Neural cell (in vitro differentiated cells): ENCODE results near the gene TNKS1BP1. TPM values are rescaled to one million over a fixed set of nuclear protein-coding genes. Genes with fewer than 3 reads are reported as not detected.

Experiments used
- H2AFZ ChIP-seq: fragments of 200-600, 300-800 bp; sonication (generic), shearing (Covaris generic); 2 replicates; pipeline ENCODE4 v1.6.0; 2014; ENCODE audit warnings: low read depth, mild to moderate bottlenecking, antibody characterized with exemption, low read length, moderate library complexity
- H3F3A ChIP-seq: fragments of 200-600 bp; shearing (Covaris generic); 2 replicates; pipeline ENCODE4 v1.6.1; 2016; ENCODE audit warnings: mild to moderate bottlenecking, moderate library complexity, mixed read lengths, antibody characterized with exemption, low read length; ENCODE audit not compliant: insufficient read depth, poor library complexity, severe bottlenecking
- H3K27ac ChIP-seq: fragments of 200-600, 300-800 bp; sonication (generic), shearing (Covaris generic); 2 replicates; pipeline ENCODE4 v1.5.1; 2014; ENCODE audit warnings: mild to moderate bottlenecking, low read length, moderate library complexity
- H3K27me3 ChIP-seq: fragments of 300-800, 200-600 bp; sonication (generic), shearing (Covaris generic); 2 replicates; pipeline ENCODE4 v1.6.0; 2014; ENCODE audit warnings: mild to moderate bottlenecking, low read depth, low read length, moderate library complexity; ENCODE audit not compliant: insufficient read depth
- H3K36me3 ChIP-seq: fragments of 300-800, 200-600 bp; sonication (generic), shearing (Covaris generic); 2 replicates; pipeline ENCODE4 v1.5.1; 2014; ENCODE audit warnings: mild to moderate bottlenecking, antibody characterized with exemption, low read length, moderate library complexity; ENCODE audit not compliant: insufficient read depth
- H3K4me2 ChIP-seq: fragments of 300-800, 200-600 bp; sonication (generic), shearing (Covaris generic); 2 replicates; pipeline ENCODE4 v1.6.0; 2014; ENCODE audit warnings: mild to moderate bottlenecking, low read length
- H3K4me3 ChIP-seq: fragments of 300-800, 200-600 bp; sonication (generic), shearing (Covaris generic); 2 replicates; pipeline ENCODE4 v1.5.1; 2014; ENCODE audit warnings: mild to moderate bottlenecking, low read length, moderate library complexity
- H3K79me2 ChIP-seq: fragments of 200-600 bp; shearing (Covaris generic); replicated peaks from 2 replicates; pipeline ENCODE4 v1.6.0; 2014; ENCODE audit warnings: mild to moderate bottlenecking, low read length, moderate library complexity; ENCODE audit not compliant: insufficient read depth
- H3K9ac ChIP-seq: fragments of 300-800, 200-600 bp; sonication (generic), shearing (Covaris generic); 2 replicates; pipeline ENCODE4 v1.6.1; 2016; ENCODE audit warnings: mild to moderate bottlenecking, low read length, mixed read lengths
- H3K9me2 ChIP-seq: fragments of 200-600 bp; shearing (Covaris generic); 2 replicates; pipeline ENCODE4 v1.6.1; 2016; ENCODE audit warnings: mild to moderate bottlenecking, low read length, mixed read lengths; ENCODE audit not compliant: insufficient read depth
- H3K9me3 ChIP-seq: fragments of 200-600, 300-800 bp; sonication (generic), shearing (Covaris generic); 2 replicates; pipeline ENCODE4 v1.6.1; 2016; ENCODE audit warnings: mild to moderate bottlenecking, mixed run types, low read length, moderate library complexity, mixed read lengths
- H4K20me1 ChIP-seq: fragments of 200-600 bp; shearing (Covaris generic); 2 replicates; pipeline ENCODE4 v1.6.1; 2016; ENCODE audit warnings: mild to moderate bottlenecking, mixed run types; ENCODE audit not compliant: insufficient read depth
- EP300 ChIP-seq: fragments of 450-650 bp; conservative IDR thresholded peaks from 2 replicates; pipeline ENCODE4 v1.6.1; 2014; ENCODE audit warnings: antibody characterized with exemption, mild to moderate bottlenecking, moderate library complexity; ENCODE audit not compliant: poor library complexity, severe bottlenecking
- EZH2 ChIP-seq: fragments of 200-600, 300-800 bp; shearing (Covaris generic), sonication (generic); IDR thresholded peaks from 2 replicates; pipeline ENCODE4 v1.6.1; 2014; ENCODE audit warnings: antibody characterized with exemption, low read length, borderline replicate concordance, mild to moderate bottlenecking; ENCODE audit not compliant: insufficient read depth, poor library complexity, severe bottlenecking
- MXI1 ChIP-seq: fragments of 450-650 bp; conservative IDR thresholded peaks from 2 replicates; pipeline ENCODE4 v1.6.1; 2014; ENCODE audit warnings: antibody characterized with exemption, mild to moderate bottlenecking; ENCODE audit not compliant: poor library complexity, severe bottlenecking
- POLR2AphosphoS5 ChIP-seq: IDR thresholded peaks from 2 replicates; pipeline ENCODE4 v1.6.1; 2012
- RAD21 ChIP-seq: fragments of 450-650 bp; conservative IDR thresholded peaks from 2 replicates; pipeline ENCODE4 v1.6.1; 2014; ENCODE audit warnings: antibody characterized with exemption, mild to moderate bottlenecking, moderate library complexity
- SMC3 ChIP-seq: fragments of 450-650 bp; conservative IDR thresholded peaks from 2 replicates; pipeline ENCODE4 v1.6.1; 2014; ENCODE audit warnings: antibody characterized with exemption, mild to moderate bottlenecking, moderate library complexity; ENCODE audit not compliant: poor library complexity
- TAF1 ChIP-seq: IDR thresholded peaks from 2 replicates; pipeline ENCODE4 v1.6.1; 2012; ENCODE audit warnings: low read depth
- polyA plus RNA-seq: library from polyadenylated mRNA; depleted of rRNA; stranded (reverse); fragments of >200 nt; gene quantifications from 2 replicates; pipeline ENCODE4 v1.2.3, GENCODE V29; 2014
- TF ChIP-seq, protein P1 (sequence below): IDR thresholded peaks from 2 replicates; pipeline ENCODE4 v1.6.1; 2012; ENCODE audit warnings: borderline replicate concordance
- TF ChIP-seq, protein P2 (sequence below): fragments of 450-650 bp; IDR thresholded peaks from 2 replicates; pipeline ENCODE4 v1.5.1; 2014; ENCODE audit warnings: antibody characterized with exemption, mild to moderate bottlenecking, moderate library complexity; ENCODE audit not compliant: poor library complexity, severe bottlenecking

TNKS1BP1 gene
- polyA plus RNA-seq, 1 donor from 2014 or later, result 8.9 TPM

DNA sequence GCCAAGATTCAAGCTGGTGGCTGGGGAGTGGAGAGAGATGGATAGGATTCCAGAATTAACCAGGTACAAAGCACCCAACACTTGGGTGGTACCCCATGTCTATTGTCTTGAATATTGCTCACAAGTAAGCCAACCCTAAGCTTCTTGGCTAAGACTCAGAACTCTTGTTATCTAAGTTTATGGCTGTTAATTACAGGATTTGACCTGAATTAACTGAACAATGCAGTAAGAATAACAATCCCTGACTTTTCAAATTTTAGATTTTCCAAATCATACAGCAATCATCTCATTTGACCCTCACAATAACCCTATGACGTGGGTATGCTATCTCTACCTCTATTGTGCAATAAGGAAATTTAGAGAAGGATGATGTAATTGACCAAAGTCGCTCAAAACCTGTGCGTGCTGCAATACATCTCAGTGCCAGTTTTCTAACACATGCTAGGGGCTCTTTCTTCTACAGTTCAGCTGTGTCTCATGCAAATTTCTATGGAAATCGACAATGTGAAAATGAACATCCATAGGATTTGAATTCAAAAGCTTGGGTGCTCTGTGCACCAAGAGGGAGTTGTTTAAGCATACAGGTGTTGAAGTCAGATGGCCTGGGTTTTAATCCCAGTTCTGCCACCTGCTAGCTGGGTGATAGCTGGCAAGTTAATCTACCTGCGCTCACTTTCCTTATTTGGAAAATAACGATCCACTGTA is 47.6 kb downstream of the TNKS1BP1 start:
- H3K9me2 ChIP-seq, result no peaks in the 10 kb centered on the region
- H3F3A ChIP-seq, result no peaks in the 10 kb centered on the region
- peak overlapping the region; percentile 51 for H2AFZ ChIP-seq
- no peaks in the 10 kb centered on the region for H3K36me3 ChIP-seq
- no peak overlapping the region for H3K4me2 ChIP-seq
- TF ChIP-seq MXI1, result no peak
- peak overlapping the region; percentile 3 for H3K9ac ChIP-seq
- H3K27ac ChIP-seq, result no peak overlapping the region
- no peaks in the 10 kb centered on the region for H4K20me1 ChIP-seq
- no peaks in the 10 kb centered on the region for H3K27me3 ChIP-seq
- H3K79me2 ChIP-seq, result no peaks in the 10 kb centered on the region
- H3K9me3 ChIP-seq, result no peaks in the 10 kb centered on the region
- H3K4me3 ChIP-seq, result no peak overlapping the region

DNA sequence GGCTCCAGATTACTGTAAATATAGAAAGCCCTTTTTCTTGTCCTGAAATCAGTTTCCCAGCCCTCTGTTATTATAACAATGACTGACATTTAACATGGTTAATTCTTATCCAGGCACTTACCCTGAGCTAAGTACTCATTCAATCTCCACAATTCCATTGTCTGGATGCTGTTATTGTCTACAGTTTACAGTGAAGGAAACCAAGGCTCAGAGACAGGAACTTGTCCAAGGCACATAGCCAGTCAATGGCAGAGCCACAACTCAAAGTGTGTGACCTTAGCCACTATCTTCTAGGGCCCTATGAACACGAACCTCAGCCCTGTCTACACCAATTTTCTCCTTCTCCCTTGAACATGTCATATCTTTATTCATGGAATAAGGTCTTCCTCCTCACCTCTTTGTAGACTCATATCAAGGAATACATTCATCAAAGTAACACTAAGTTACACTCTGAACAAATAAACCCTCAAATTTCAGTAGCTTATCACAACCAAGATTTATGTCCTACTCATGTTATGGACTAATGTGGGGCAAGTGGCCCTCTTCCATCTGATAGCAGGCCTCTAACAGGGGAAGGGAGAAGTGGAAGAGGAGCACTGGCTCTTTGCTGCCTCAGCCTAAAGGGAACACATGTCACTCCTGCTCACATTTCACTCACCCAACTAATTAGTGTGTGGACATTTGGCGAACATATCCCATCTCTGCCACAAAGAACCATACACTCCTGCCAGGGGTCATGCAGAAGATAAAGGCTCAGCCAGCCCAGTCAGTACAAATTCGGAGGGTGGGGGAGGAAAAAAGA is 48.4 kb downstream of the TNKS1BP1 start:
- H4K20me1 ChIP-seq, result no peaks in the 10 kb centered on the region
- TF ChIP-seq EZH2 (no peak), MXI1 (no peak)
- TF ChIP-seq, protein P1, sequence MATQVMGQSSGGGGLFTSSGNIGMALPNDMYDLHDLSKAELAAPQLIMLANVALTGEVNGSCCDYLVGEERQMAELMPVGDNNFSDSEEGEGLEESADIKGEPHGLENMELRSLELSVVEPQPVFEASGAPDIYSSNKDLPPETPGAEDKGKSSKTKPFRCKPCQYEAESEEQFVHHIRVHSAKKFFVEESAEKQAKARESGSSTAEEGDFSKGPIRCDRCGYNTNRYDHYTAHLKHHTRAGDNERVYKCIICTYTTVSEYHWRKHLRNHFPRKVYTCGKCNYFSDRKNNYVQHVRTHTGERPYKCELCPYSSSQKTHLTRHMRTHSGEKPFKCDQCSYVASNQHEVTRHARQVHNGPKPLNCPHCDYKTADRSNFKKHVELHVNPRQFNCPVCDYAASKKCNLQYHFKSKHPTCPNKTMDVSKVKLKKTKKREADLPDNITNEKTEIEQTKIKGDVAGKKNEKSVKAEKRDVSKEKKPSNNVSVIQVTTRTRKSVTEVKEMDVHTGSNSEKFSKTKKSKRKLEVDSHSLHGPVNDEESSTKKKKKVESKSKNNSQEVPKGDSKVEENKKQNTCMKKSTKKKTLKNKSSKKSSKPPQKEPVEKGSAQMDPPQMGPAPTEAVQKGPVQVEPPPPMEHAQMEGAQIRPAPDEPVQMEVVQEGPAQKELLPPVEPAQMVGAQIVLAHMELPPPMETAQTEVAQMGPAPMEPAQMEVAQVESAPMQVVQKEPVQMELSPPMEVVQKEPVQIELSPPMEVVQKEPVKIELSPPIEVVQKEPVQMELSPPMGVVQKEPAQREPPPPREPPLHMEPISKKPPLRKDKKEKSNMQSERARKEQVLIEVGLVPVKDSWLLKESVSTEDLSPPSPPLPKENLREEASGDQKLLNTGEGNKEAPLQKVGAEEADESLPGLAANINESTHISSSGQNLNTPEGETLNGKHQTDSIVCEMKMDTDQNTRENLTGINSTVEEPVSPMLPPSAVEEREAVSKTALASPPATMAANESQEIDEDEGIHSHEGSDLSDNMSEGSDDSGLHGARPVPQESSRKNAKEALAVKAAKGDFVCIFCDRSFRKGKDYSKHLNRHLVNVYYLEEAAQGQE, result no peak
- no peaks in the 10 kb centered on the region for H3K36me3 ChIP-seq
- H3K9me2 ChIP-seq, result no peaks in the 10 kb centered on the region
- no peaks in the 10 kb centered on the region for H3K9me3 ChIP-seq
- no peak overlapping the region for H3K27ac ChIP-seq
- no peaks in the 10 kb centered on the region for H3K79me2 ChIP-seq
- no peak overlapping the region for H3K4me3 ChIP-seq
- no peaks in the 10 kb centered on the region for H3F3A ChIP-seq
- H3K27me3 ChIP-seq, result no peaks in the 10 kb centered on the region
- H3K9ac ChIP-seq, result no peak overlapping the region
- H3K4me2 ChIP-seq, result no peak overlapping the region
- no peak overlapping the region for H2AFZ ChIP-seq

DNA sequence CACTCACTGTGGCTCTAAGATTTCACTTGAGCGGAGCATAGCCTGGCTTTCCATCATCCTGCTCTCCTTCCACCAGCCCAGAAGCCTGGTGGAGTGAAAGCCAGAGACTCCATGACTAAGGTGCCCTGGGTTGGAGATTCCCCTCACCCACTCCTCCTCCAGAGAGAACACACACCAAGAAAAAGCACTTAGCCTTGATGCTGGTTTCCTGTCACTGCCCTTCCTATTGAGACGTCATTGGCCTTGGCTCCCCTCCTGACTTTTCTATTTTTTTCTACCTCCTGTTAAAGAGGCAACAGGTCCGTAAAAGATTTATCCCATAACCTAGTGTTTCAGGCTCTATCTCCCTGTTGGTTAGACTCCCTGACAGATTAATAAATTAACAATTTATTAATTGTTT is 49.2 kb downstream of the TNKS1BP1 start:
- no peaks in the 10 kb centered on the region for H3K27me3 ChIP-seq
- H3K4me2 ChIP-seq, result no peak overlapping the region
- H2AFZ ChIP-seq, result no peak overlapping the region
- no peaks in the 10 kb centered on the region for H3F3A ChIP-seq
- H3K4me3 ChIP-seq, result no peak overlapping the region
- no peaks in the 10 kb centered on the region for H3K79me2 ChIP-seq
- TF ChIP-seq, protein P1, result no peak
- TF ChIP-seq, protein P2, sequence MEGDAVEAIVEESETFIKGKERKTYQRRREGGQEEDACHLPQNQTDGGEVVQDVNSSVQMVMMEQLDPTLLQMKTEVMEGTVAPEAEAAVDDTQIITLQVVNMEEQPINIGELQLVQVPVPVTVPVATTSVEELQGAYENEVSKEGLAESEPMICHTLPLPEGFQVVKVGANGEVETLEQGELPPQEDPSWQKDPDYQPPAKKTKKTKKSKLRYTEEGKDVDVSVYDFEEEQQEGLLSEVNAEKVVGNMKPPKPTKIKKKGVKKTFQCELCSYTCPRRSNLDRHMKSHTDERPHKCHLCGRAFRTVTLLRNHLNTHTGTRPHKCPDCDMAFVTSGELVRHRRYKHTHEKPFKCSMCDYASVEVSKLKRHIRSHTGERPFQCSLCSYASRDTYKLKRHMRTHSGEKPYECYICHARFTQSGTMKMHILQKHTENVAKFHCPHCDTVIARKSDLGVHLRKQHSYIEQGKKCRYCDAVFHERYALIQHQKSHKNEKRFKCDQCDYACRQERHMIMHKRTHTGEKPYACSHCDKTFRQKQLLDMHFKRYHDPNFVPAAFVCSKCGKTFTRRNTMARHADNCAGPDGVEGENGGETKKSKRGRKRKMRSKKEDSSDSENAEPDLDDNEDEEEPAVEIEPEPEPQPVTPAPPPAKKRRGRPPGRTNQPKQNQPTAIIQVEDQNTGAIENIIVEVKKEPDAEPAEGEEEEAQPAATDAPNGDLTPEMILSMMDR, result no peak
- no peak for TF ChIP-seq MXI1
- no peak for TF ChIP-seq SMC3
- TF ChIP-seq TAF1, result no peak
- TF ChIP-seq POLR2AphosphoS5, result no peak
- TF ChIP-seq EP300, result no peak
- TF ChIP-seq RAD21, result no peak
- no peak for TF ChIP-seq EZH2
- no peaks in the 10 kb centered on the region for H3K9me2 ChIP-seq
- no peaks in the 10 kb centered on the region for H3K9me3 ChIP-seq
- no peak overlapping the region for H3K9ac ChIP-seq
- no peaks in the 10 kb centered on the region for H3K36me3 ChIP-seq
- H3K27ac ChIP-seq, result no peak overlapping the region
- no peaks in the 10 kb centered on the region for H4K20me1 ChIP-seq
